Stimulated activated CD4-positive, alpha-beta T cell treated with anti-CD3 and anti-CD28 coated beads, Interleukin-1b, Interleukin-23, amount 100 ng/mL, for 48 hours (primary cell): ENCODE data around the gene SLC1A4.
A peak's percentile ranks its signal among the peaks of the same experiment; 100 is the strongest.
"Not testable (repeated sequence)": the region's sequence is repeated elsewhere in the genome, so short reads cannot be mapped to it uniquely, and the experiment has no call there.

ENCODE experiments used
- DNase-seq: peaks from one replicate; pipeline ENCODE4 v3.0.0-alpha.2; 2020

SLC1A4 gene

DNA sequence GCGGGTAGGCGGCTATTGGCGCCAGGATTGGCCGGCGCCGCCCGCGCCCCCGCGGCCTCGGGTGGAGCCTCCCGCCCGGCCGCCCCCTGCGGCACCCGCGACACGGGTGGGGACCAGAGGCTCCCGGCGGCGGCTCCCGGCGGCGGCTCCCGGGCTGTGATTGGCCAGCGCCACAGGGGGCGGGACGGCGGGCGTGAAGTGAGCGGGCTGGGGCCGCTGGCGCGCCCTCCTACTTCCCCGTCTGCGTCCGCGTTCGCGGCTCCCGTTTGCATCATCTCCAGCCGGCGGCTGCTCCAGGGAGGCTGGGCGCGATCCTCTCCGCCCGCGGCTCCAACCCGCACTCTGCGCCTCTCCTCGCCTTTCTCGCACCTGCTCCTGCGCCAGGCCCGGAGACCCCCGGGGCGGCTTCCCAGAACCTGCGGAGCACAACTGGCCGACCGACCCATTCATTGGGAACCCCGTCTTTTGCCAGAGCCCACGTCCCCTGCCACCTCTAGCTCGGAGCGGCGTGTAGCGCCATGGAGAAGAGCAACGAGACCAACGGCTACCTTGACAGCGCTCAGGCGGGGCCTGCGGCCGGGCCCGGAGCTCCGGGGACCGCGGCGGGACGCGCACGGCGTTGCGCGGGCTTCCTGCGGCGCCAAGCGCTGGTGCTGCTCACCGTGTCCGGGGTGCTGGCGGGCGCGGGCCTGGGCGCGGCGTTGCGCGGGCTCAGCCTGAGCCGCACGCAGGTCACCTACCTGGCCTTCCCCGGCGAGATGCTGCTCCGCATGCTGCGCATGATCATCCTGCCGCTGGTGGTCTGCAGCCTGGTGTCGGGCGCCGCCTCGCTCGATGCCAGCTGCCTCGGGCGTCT is at the start of gene SLC1A4:
Gene SLC1A4, plus strand, starts transcription at position 274 of the 856 bp plus-strand sequence. Its CDS starts 245 bp downstream, at position 519.
- DNase-seq = peak; percentile 75

DNA sequence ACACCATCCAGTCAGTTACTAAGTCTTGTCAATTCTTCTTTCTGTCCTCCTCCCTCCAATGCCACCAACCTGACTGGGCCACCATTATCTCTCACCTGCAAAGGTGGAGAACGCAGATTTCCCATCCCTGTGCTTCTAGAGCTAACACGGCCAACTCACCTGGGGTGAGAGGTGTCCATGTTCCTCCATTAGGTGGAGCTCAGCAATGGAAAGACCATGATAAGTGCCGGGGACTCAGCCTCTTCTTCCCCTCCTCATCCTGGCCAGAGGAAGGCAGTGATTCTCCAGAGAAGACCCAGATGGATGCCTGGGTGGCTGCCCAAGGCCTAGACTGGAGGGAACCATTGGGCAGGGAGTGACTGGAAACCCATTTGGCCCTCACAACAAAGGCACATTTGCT is 48.1 kb upstream of the SLC1A4 start:
- no peak for DNase-seq

DNA sequence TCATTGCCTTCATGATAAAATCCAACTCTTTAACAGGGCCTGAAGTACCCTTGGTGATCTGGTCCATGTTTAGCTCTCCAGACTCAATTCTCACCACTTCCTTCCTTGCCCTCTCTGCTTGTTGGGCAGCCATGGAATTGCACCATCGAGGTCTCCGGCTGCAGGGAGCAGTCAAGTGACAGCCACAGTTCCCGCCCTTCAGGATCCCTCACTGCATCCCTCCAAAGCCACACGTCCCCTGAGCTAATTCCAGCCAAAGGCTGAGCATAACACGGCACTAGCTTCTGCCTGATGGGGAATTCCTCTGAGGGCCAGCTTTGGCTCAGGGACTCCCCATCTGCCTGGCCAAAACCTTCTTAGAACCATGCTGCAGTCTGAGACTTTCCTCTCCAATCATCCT is 47.4 kb upstream of the SLC1A4 start:
- DNase-seq = no peak

DNA sequence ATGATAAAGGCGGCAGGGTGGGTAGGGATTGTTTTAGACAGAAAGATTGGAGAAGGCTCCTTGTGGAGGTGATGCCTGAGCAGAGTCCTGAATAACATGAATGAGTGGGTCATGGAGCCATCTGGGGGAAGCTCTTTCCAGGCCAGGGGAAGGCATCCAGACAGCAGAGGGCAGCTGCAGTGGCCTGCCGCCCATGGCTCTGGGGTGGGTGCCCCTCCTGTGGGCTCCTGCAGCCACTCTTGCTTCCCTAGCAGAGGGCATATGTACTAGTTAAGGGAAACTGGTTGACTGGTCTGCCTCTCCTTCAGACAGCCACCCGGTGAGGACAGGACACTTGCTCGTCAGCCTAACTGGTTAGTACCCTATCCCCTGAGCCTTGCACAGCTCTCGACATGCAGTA is 46.5 kb upstream of the SLC1A4 start:
- DNase-seq = no peak

DNA sequence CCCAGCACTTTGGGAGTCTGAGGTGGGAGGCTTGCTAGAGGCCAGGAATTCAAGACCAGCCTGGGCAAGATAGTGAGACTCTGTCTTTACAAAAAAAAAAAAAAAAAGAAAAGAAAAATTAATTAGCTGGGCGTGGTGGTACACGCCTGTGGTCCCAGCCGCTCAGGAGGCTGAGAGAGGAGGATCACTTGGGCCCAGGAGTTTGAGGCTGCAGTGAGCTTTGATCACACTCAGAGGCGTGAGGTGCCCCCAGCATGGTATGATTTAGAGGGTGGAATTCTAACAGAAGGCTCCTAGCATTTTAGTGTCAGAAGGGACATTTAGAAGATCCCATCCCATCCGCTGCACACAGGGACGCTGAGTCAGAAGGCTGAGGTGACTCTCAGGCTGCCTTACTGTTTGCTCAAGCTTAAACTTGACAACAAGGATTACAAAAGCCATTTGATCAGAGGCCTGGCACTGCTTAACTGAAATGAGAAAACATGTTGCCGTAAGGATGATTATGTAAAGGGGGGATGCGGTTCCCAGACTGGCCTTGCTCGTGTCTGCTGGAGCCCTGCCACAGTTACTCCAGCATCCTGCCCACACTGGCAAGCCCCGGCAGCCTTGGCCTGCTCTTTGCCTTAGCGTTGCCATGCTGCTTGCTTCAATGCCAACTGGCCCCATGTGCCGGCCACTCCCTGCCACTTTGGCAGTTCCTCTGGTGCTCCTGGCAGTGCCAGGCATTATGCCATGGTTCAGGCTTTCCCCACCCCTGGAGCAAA is 45.6 kb upstream of the SLC1A4 start:
- no peak for DNase-seq

DNA sequence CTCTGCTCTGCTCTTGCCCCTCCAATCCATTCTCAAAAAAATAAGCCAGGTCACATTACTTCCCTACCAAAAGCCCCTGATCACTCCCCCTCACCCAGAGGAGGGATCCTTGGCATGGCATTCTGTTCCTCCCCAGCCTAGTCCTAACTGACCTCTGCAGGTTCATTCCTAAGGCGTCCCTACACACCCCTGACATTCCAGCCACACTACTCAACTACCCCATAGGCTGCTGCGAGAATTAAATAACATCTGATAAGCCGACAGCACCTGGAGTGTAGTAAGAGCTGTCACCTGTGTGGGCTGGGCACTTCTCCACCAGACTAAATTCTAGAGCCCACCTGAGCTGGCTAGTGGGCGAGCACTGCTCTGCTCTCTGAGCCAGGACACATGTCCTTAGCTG is 44.7 kb upstream of the SLC1A4 start:
- no peak for DNase-seq

DNA sequence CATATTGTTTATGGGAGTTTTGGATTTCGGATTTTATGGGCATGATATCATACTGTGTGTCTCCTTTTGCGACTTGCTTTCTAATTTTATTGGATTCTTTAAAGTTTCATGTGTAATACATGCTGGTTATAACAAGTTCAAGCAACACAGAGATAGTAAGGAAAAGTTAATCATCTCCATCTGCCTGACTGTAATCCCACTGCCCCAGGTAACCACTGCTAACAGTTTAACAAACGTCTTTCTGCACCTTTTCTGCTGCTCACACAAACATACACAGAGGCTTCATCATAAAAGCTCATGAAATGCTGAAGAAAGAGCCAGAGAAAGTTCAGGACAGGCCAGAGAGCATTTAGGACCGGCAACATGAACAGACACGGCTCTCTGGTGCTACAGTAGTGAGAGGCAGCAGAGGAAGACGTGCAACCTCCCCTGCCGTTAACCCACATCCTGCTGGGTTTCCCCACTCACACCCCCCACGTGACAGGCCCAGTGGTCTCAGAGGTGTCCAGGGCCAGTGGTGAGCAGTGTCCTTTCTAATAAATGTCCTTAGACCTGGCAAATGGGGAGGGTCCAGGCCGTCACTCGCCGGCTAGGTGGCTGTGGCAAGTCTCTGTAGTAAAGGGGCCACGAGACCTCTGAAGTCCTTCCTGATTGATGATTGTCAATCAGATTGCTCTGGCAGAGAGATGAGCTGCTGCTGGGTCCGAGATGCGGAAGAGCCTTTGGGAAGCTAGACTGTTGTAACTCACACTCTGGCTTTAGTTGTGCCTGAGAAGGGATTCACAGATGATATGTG is 43.0 kb upstream of the SLC1A4 start:
- DNase-seq = peak; percentile 59

DNA sequence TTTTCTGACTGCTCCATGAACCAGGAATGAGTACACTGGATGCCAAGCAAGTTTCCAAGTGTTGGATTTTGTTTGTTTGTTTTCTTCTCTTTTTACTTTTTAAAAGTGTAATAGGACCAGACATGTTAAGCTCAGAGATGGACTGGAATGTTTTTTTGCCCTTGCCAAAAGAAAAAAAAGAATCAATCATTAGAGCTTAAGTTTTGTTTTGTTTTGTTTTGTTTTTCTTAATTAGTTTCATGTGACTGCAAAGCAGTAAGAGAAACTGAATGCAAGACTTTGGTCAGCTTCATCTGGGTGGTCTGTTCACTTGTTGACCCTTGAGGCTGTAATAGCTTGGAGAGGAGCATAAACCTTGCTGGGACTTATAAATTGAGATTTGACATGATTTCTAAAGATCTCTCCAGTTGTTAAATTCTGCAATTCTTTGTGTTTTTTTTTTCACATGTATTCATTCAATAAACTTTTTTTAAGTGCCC is 42.4 kb upstream of the SLC1A4 start:
- no peak for DNase-seq

DNA sequence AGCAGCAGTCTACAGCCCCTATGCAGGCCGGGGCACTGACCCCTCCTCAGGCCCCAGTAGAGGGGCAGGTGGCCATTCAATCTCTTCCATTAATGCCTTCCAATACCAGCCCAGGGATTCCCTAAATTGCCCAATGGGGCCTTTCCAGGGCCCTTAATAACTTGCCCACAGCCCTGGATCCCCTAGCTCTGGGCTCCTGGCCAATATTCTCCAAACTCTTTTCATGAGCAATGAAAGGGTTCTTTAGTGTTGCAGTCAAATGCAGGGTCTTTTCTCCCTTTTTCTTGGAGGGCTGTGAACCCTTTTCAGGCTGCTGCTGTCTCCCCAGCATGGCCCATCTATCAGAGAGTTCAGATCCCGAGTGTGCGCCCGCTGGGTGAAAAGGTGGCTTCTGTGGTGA is 41.3 kb upstream of the SLC1A4 start:
- DNase-seq = no peak

DNA sequence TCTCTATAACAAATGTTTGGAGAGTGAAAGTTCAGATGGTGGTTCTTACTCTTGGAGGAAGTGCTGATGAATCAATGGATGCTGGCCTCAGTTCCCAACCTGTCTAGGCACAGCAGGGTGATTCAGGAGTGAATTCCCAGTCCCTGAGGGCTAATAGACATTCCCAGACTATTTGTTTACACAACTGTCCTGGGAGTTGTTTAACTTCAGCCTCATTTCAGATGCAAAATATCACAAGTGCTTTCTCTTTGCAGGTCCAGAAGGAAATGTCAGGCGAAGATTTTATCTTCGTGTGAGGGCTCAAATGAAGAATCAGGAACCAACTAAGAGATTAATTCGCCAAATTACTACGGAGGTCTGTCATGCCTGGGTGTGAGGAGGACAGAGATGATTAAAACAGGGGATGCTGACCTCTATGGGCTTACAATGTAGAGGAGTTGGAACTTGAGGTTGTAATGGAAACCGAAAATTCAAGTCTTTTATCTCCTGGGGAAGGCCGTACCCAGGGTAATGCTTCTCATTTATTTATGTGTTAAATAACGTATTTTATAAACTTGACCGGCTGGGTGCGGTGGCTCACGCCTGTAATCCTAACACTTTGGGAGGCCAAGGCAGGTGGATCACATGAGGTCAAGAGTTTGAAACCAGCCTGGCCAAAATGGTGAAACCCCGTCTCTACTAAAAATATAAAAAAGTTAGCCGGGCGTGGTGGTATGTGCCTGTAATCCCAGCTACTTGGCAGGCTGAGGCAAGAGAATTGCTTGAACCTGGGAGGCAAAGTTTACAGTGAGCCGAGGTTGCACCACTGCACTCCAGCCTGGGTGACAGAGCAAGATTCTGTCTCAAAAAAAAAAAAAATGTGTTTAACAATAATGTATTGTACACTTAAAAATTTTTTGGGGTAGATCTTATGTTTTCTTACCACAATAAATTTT is 38.7 kb upstream of the SLC1A4 start:
- DNase-seq = no peak

DNA sequence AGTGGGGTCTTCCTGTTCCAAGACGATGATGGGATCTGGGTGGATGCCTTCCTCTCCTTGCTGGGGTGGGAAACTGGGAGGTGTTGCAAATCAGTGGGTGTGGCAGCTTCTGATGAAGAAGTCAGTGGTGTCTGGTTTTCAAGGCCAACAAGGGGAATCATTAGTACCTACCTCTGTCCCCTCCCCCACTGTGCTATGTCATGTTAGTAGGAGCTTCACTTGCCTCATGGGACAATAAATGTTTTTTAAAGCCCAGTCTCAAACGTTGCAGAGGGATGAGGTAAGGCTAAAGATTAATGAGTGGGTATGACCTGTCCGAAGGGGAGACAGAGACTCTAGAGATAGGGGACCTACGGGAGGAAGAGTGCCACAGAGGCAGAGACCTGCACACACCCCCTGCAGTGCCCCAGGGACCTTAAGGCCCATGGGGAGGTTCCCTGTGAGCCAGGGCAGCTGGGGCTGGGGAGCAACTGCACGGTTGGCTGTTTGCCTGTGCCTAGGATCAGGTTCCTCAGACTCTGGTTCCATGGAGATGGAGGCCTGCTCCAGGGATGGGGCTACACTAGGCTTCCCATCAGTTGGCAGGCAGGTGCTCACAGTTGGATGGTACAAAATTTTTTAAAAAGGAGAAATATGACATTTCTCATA is 37.8 kb upstream of the SLC1A4 start:
- DNase-seq = no peak

DNA sequence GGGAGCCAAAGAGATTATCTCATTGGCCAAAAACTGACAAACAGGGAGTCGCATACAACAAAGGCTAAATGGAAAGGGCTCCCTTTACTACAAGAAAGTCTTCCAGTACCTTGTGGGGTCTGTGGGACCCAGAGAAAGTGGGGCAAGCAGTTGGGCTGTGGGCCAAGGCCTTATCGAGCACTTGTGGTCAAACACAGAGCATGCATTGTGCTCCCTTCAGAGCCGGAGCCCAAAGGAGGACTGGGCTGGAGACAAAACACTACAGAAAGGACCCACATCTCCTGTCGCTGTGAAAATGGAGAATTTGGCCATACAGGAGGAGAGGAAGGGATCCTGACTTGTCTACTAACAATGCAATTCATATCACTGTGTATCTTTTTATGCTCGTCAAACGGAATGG is 37.1 kb upstream of the SLC1A4 start:
- DNase-seq = no peak

DNA sequence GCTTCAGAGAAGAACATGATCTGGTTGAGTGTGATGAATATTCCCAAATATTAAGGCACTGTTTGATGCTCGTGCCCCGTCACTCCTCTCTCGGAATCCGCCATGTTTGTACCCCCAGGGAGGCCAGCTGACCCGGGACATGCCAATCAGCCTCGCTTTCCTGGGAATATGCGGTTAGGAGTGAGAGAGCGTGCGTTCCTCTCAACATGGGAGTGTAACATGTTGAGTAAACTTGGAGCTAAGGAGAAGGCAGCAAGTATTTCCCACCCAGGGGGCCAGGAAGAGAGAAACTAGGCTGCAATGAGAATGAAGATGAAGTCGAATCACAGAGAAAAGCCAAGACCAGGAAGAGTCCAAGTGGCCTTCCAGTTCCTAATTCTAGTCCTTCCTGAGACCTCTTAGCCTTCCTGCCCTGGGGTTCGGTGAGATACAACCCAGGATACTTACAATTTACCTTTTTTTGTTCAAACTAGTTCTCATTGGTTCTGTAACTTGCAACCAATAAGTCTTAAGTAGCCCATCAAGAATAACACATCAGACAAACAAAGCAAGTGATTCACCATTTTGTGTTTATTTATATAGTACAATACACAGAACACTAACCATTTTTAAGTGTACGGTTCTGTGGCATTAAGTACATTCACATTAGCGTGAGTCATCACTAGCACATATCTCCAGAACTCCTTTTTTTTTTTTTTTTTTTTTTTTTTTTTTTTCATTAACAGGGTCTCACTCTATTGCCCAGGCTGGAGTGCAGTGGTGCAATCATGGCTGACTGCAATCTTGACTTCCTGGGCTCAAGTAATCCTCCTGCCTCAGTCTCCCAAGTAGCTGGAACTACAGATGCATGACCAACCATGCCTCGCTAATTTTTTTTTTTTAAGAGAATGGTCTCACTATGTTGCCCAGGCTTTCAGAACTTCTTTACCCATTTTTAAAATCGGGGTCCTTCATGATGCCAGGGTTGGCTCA is 36.4 kb upstream of the SLC1A4 start:
- DNase-seq = no peak

DNA sequence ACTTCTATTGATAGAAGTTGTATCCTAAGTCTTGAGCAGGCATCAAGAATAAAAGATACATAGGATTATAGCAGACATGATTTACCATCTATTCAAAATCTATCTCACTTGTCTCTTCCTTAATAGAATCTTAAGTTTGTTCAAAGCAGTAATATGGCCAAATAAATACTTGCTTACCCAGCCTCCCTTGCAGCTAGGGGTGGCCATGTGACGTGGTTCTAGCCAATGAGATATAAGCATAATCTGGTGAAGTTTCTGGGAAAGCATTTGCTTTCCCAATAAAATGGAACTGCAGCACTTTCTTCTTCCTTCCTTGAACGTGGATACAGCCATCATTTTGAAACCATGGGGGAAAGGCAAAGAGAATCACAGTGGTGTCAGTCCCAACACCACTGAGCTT is 33.7 kb upstream of the SLC1A4 start:
- no peak for DNase-seq

DNA sequence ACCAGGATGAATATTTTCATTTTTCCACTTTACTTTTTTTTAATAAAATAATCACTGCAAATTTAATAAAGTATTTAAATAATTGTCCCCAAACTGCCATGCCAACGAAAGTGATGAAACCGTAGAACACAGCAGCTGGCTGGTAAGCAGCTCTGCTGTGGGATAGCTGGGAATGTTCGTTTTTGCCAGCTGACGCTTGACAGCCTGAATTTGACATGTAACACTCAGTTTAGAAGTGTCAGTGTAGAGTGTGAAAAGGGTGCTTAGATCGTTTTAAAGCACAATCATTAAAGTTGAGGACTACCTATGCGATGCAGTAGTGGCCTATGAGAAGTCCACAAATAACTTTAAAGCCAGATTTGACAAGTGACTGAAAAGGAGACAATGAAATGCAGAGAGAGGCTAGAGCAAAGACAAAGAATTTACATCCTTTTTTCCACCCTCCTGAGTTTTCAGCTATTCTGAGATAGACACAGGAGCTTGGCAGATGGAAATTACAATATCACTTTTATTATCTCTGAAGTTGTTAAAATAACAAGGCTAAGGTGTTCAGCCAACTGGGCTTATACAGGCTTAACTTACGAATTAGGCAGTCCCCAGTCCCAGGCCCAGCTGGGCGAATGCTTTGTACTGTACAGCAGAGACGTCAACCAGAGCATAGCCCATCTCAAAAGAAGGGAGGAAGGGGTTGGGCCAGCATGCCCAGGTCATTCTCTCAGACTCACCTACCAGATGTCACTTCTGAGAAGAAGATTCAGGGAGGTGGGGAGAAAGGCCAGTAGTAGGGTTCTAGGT is 31.9 kb upstream of the SLC1A4 start:
- no peak for DNase-seq

DNA sequence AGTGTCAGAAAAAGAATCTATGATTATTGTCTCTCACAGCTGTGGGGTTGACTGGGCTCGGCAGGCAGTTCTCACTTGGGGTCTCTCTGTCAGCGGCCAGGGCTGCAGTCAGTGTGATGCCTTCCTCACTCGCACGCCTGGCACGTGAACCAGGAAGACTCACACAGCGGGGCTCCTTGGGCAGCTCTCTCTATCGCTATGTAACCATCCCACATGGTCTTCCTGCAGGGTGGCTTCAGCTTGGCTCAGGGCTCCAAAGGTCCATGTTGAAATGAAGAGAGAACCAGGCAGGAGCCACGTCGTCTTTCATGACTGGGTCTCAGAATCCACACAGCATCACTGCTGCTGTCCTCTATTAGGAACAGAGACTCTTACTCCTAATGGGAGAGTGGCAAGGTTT is 30.6 kb upstream of the SLC1A4 start:
- DNase-seq = no peak

DNA sequence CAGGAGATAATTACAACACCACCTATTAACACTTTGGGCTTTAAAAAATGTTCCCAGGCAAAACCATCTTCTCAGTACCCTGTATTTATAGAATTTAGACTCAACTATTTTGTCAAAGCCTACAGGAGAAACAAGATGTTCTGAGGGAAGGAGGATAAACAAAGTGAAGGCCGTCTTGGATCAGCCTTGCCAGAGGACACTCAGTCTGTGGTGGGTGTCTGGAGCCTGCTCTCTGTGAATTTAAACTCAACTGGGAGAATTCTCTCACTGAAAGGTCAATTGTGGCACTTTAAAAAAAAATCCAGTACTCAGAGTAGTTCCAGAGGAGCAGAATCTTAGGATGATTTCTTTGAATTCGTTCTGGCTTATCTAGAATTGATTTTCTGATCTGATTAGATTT is 28.4 kb upstream of the SLC1A4 start:
- DNase-seq = no peak

DNA sequence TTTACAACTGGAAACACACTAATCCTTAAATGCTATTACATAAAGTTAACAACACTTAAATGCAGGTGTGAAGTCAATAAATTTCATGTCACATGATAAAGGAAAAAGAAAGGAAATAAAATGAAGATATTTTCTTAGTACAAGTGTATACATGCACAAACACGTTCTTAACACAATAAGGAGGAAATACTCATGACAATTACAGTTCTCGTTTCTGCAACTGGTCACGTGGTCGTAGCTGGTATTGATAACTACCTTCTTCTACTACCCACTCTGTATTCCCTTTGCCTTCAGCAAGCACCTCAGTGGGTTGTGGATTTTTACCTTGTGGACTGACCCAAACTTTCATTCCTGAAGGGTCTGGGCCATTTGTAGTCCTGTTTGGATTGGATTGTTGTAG is 26.1 kb upstream of the SLC1A4 start:
- DNase-seq = not testable (repeated sequence)

DNA sequence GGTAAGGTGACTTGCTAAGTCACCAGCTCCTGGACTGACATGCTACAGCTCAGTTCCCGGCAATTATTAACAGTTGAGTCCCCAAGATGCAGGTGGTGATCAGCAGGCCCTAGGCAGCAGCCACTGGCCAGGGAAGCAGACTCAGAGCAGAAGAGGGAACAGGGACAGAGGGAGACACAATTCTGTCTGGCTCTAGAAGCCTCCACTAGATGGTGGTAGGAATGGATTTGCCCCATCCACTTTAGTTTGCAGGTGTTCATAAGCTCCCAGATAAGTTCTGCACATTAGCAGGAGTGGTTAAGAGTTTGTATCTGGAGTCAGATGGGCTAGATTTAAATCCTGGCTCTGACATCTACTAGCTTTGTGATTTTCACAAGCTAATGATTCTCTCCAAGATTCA is 25.5 kb upstream of the SLC1A4 start:
- DNase-seq = no peak

DNA sequence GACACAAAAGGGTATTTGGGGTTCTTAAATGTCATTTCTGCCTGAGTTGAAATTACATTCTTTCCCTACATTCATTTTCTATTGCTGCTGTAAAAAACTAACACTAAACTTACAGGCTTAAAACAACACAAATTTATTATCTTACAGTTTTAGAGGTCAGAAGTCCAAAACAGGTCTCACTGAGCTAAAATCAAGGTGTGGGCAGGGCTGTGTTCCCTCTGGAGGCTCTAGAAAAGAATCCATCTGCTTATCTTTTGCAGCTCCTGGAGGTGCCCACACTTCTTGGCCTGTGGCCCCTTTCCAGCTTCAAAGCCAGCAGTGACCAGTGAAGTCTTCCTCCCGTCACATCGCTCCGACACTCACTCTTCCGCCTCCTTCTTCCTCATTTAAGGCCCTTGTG is 23.2 kb upstream of the SLC1A4 start:
- DNase-seq = no peak
